Endothelial cell of umbilical vein (primary cell): Measurements from ENCODE around the gene PLPP2. TPM values are rescaled to one million over a fixed set of nuclear protein-coding genes. Genes with fewer than 3 reads are reported as not detected.

ENCODE experiments used
- BruUV-seq: library from RNA; stranded (reverse); fragments of 400-500 nt; replicated peaks from 2 replicates; lab custom pipeline; 2021; lab: Mats Ljungman, UMichigan
- CTCF ChIA-PET: fragments of 300-600, 350-600 bp; sonication (Branson Sonifier 250); formaldehyde crosslinking; loops from one replicate; lab custom pipeline; 2021; ENCODE audit warnings: antibody characterized with exemption, inconsistent platforms; lab: Charles Lee
- POLR2A ChIA-PET: fragments of 300-600, 350-600 bp; sonication (Branson Sonifier 250); formaldehyde crosslinking; loops from one replicate; lab custom pipeline; 2021; ENCODE audit warnings: antibody characterized with exemption, inconsistent platforms; lab: Charles Lee
- DNase-seq: peaks from one replicate; pipeline ENCODE4 v3.0.0-alpha.2; 2011; ENCODE audit warnings: low read depth, low spot score
- FAIRE-seq: peaks from 2 replicates; lab custom pipeline; 2011; peaks lifted over from hg19 to GRCh38; lab: Jason Lieb, UNC
- H2AFZ ChIP-seq: 2 replicates; pipeline ENCODE4 v1.6.0; 2012; ENCODE audit warnings: low read depth, low read length, control low read depth, inconsistent platforms
- H3K27ac ChIP-seq: 2 replicates; pipeline ENCODE4 v1.5.1; 2011; ENCODE audit warnings: low read depth, mild to moderate bottlenecking, control low read depth, low read length, moderate library complexity; ENCODE audit not compliant: insufficient read depth
- H3K27me3 ChIP-seq, 2 experiments: 2 replicates each; pipeline versions ENCODE4 v1.6.0 to v1.6.1; 2011; ENCODE audit warnings: low read length in 2 of 2, mixed read lengths in 1 of 2; ENCODE audit not compliant: control insufficient read depth in 2 of 2, insufficient read depth in 2 of 2
- H3K36me3 ChIP-seq, 2 experiments: 2 replicates in 1 of 2; 3 replicates in 1 of 2; pipeline ENCODE4 v1.5.1; 2011; ENCODE audit warnings: low read length in 2 of 2, mild to moderate bottlenecking in 1 of 2, moderate library complexity in 1 of 2; ENCODE audit not compliant: control insufficient read depth in 2 of 2, insufficient read depth in 2 of 2; ENCODE audit errors: extremely low read depth in 1 of 2
- H3K4me1 ChIP-seq: 3 replicates; pipeline ENCODE4 v1.5.1; 2011; ENCODE audit warnings: mild to moderate bottlenecking, low read length; ENCODE audit not compliant: control insufficient read depth, insufficient read depth; ENCODE audit errors: extremely low read depth
- H3K4me2 ChIP-seq: 2 replicates; pipeline ENCODE4 v1.6.1; 2011; ENCODE audit warnings: low read length, control low read depth, mixed read lengths; ENCODE audit not compliant: insufficient read depth
- H3K4me3 ChIP-seq, 3 experiments: fragments of 200-600 bp in 1 of 3; sonication (generic), shearing (Covaris generic) in 1 of 3; replicated peaks in 1 of 3; 2 replicates each; pipeline ENCODE4 v1.5.1; 2011 to 2016; ENCODE audit warnings: control low read depth in 3 of 3, low read length in 3 of 3, mild to moderate bottlenecking in 2 of 3, inconsistent platforms in 1 of 3, low read depth in 1 of 3, moderate library complexity in 1 of 3; ENCODE audit not compliant: insufficient read depth in 1 of 3
- H3K79me2 ChIP-seq: 2 replicates; pipeline ENCODE4 v1.6.0; 2012; ENCODE audit warnings: low read length, inconsistent platforms; ENCODE audit not compliant: control insufficient read depth, insufficient read depth
- H3K9ac ChIP-seq: replicated peaks from 2 replicates; pipeline ENCODE3; 2011; ENCODE audit warnings: low read length, control low read depth; ENCODE audit not compliant: insufficient read depth; ENCODE audit errors: extremely low read depth
- H3K9me1 ChIP-seq: replicated peaks from 3 replicates; pipeline ENCODE4 v1.6.0; 2011; ENCODE audit warnings: mild to moderate bottlenecking, low read length; ENCODE audit not compliant: control insufficient read depth, insufficient read depth; ENCODE audit errors: extremely low read depth
- H3K9me3 ChIP-seq: replicated peaks from 2 replicates; pipeline ENCODE4 v1.5.1; 2012; ENCODE audit warnings: low read length, inconsistent platforms; ENCODE audit not compliant: control insufficient read depth, insufficient read depth
- H4K20me1 ChIP-seq: replicated peaks from 2 replicates; pipeline ENCODE3; 2011; ENCODE audit warnings: mild to moderate bottlenecking, low read length; ENCODE audit not compliant: control insufficient read depth, insufficient read depth; ENCODE audit errors: extremely low read depth
- CTCF ChIP-seq, 2 donors: IDR thresholded peaks; 1 replicate in 1 of 2; 2 replicates in 1 of 2; pipeline ENCODE4 v1.5.1; 2011; ENCODE audit warnings: low read length in 2 of 2, mild to moderate bottlenecking in 2 of 2, moderate library complexity in 2 of 2, control low read depth in 1 of 2, inconsistent platforms in 1 of 2, low read depth in 1 of 2; ENCODE audit not compliant: insufficient read depth in 1 of 2; ENCODE audit errors: extremely low read depth in 1 of 2
- EZH2 ChIP-seq: IDR thresholded peaks from 2 replicates; pipeline ENCODE4 v1.6.1; 2012; ENCODE audit warnings: borderline replicate concordance, low read depth, mild to moderate bottlenecking, moderate library complexity, low read length, inconsistent platforms; ENCODE audit not compliant: severe bottlenecking
- FOS ChIP-seq: IDR thresholded peaks from 2 replicates; pipeline ENCODE4 v1.6.1; 2011; ENCODE audit warnings: mild to moderate bottlenecking, low read length, moderate library complexity, borderline replicate concordance; ENCODE audit not compliant: insufficient read depth
- GATA2 ChIP-seq: IDR thresholded peaks from 2 replicates; pipeline ENCODE4 v1.7.0; 2011; ENCODE audit warnings: low read depth, mild to moderate bottlenecking, moderate library complexity, mixed read lengths, low read length; ENCODE audit not compliant: insufficient read length, insufficient read depth
- JUN ChIP-seq: IDR thresholded peaks from 2 replicates; pipeline ENCODE4 v1.6.1; 2011; ENCODE audit warnings: borderline replicate concordance, low read depth; ENCODE audit not compliant: insufficient read length, insufficient read depth
- MAX ChIP-seq: IDR thresholded peaks from 2 replicates; pipeline ENCODE4 v1.6.1; 2011; ENCODE audit not compliant: insufficient read depth, insufficient read length
- MYC ChIP-seq: IDR thresholded peaks from one replicate; pipeline ENCODE4 v1.6.1; 2011; ENCODE audit warnings: mild to moderate bottlenecking, low read depth, low read length
- dilution Hi-C: fragments of 300-500 bp; cut with MboI; formaldehyde crosslinking; loops from one replicate; pipeline ENCODE4 v1.15.0; 2019; ENCODE audit warnings: low sequenced_read_pairs; ENCODE audit not compliant: extremely low pct_ligation_motif_present
- intact Hi-C: fragments of 100-400 bp; cut with micrococcal nuclease; formaldehyde crosslinking; loops from one replicate; pipeline ENCODE4 v1.10.0; 2022
- polyA plus RNA-seq, 4 experiments: library from polyadenylated mRNA; depleted of rRNA in 3 of 4; stranded (reverse) in 3 of 4; unstranded in 1 of 4; fragments of >200 nt; gene quantifications; 2 replicates each; pipeline versions ENCODE4 v1.2.1 to v1.2.3, GENCODE V29; 2011 to 2012; ENCODE audit warnings: missing spikeins in 1 of 4
- total RNA-seq: library from RNA; stranded (reverse); gene quantifications from 2 replicates; pipeline ENCODE4 v1.2.3, GENCODE V29; 2021

The PLPP2 gene
- total and polyA plus RNA-seq, 2 donors (not counting 3 experiments of a cell fraction or from before 2014, with no cell fraction given), result 27.9 to 34.3 TPM

GRCh38 chr19:318509-318774 is 27.2 kb upstream of the PLPP2 start:
- POLR2A ChIA-PET, result no interaction called here

More at GRCh38 chr19:318509-318774, 27.2 kb upstream of the PLPP2 start:
- Histone ChIP-seq H4K20me1 (no peaks in the 10 kb centered on the region), H3K4me1 (peaks cover 9% of the 10 kb centered on the region), H3K79me2 (peaks cover 57% of the 10 kb centered on the region), H3K9me3 (no peaks in the 10 kb centered on the region), H3K36me3 (peaks cover 0 to 17% of the 10 kb centered on the region in 2 experiments), H3K4me2 (no peak overlapping the region), H3K9me1 (no peaks in the 10 kb centered on the region), H3K27ac (no peak overlapping the region), H2AFZ (no peak overlapping the region), H3K9ac (no peak overlapping the region), H3K27me3 (no peaks in the 10 kb centered on the region), H3K4me3 (no peak overlapping the region)
- intact Hi-C loops, result no loop called here
- CTCF ChIA-PET, result no interaction called here
- no TSS peak for BruUV-seq
- TF ChIP-seq EZH2 (no peak), MAX (no peak), GATA2 (no peak), CTCF (IDR thresholded peaks at IDR 0.05; ENCODE audit: extremely low read depth in 1 of 2, insufficient read depth in 1 of 2, low read depth in 1 of 2, low read length in 2 of 2) (no peak), FOS (no peak), MYC (no peak), JUN (no peak)
- dilution Hi-C loops, result no loop called here
- DNase-seq (no peak), FAIRE-seq (no peak)
